ENCODE results near the gene STK36. TPM values are rescaled to one million over a fixed set of nuclear protein-coding genes. Genes with fewer than 3 reads are reported as not detected.
A peak's percentile ranks its signal among the peaks of the same experiment; 100 is the strongest.

STK36 gene
- total and polyA plus RNA-seq, 12 donors: 12.4 to 112 (median 36.3) TPM

- H3K4me3 ChIP-seq: no peak overlapping the region
- intact Hi-C loops (cut with DNase I): no loop called here
- H3K4me1 ChIP-seq (replicated peaks in 1 of 2): peaks cover 17 to 38% of the 10 kb centered on the region in 2 donors
- peak overlapping the region in 2 of 5 donors; percentile 94 to 95 for H3K27ac ChIP-seq
- H3K27me3 ChIP-seq: no peaks in the 10 kb centered on the region
- peaks cover 0 to 12% of the 10 kb centered on the region in 2 donors for H3K36me3 ChIP-seq (replicated peaks in 1 of 2)
- H3K9me3 ChIP-seq (replicated peaks in 1 of 3): no peaks in the 10 kb centered on the region
- 77 to 92% (median 84%) methylated on average over 6 of the region's 6 CpGs for WGBS, 4 donors
- no peak for TF ChIP-seq CTCF (IDR thresholded peaks at IDR 0.05)
- TF ChIP-seq POLR2A (IDR thresholded peaks at IDR 0.05): no peak
- peak in 6 of 7 donors; percentile 30 to 74 (median 64) for DNase-seq
Measured at GRCh38 chr2:218733171-218734021, 61.5 kb downstream of the STK36 start.

- Histone ChIP-seq H3K27me3 (no peaks in the 10 kb centered on the region), H3K36me3 (replicated peaks in 1 of 2) (peaks cover 0 to 22% of the 10 kb centered on the region in 2 donors), H3K4me3 (no peak overlapping the region), H3K9me3 (replicated peaks in 1 of 3) (no peaks in the 10 kb centered on the region), H3K27ac (peak overlapping the region in 2 of 5 donors; percentile 94 to 95), H3K4me1 (replicated peaks in 1 of 2) (peaks cover 17 to 38% of the 10 kb centered on the region in 2 donors)
- WGBS, 4 donors: 94 to 100% (median 97%) methylated on average over 8 of the region's 8 CpGs
- DNase-seq: peak in 1 of 7 donors; percentile 41
- TF ChIP-seq CTCF (IDR thresholded peaks at IDR 0.05): no peak
- no peak for TF ChIP-seq POLR2A (IDR thresholded peaks at IDR 0.05)
- intact Hi-C loops (cut with DNase I): no loop called here
Measured at GRCh38 chr2:218734190-218734975, 62.5 kb downstream of the STK36 start.

GRCh38 chr2:218736531-218736930 is 64.6 kb downstream of the STK36 start:
- 69 to 75% (median 73%) methylated on average over 2 of the region's 2 CpGs for WGBS, 4 donors
- H3K9me3 ChIP-seq (replicated peaks in 1 of 3): no peaks in the 10 kb centered on the region
- no peaks in the 10 kb centered on the region for H3K27me3 ChIP-seq
- H3K36me3 ChIP-seq (replicated peaks in 1 of 2): peaks cover 0 to 33% of the 10 kb centered on the region in 2 donors
- peaks cover 9 to 27% of the 10 kb centered on the region in 2 donors for H3K4me1 ChIP-seq (replicated peaks in 1 of 2)
- DNase-seq: no peak
- intact Hi-C loops (cut with DNase I): no loop called here
- TF ChIP-seq CTCF (IDR thresholded peaks at IDR 0.05): no peak
- TF ChIP-seq POLR2A (IDR thresholded peaks at IDR 0.05): no peak
- no peak overlapping the region for H3K4me3 ChIP-seq
- H3K27ac ChIP-seq: no peak overlapping the region

- Histone ChIP-seq H3K4me1 (replicated peaks in 1 of 2) (peaks cover 10 to 12% of the 10 kb centered on the region in 2 donors), H3K36me3 (replicated peaks in 1 of 2) (peaks cover 0 to 41% of the 10 kb centered on the region in 2 donors), H3K9me3 (replicated peaks in 1 of 3) (no peaks in the 10 kb centered on the region), H3K27me3 (no peaks in the 10 kb centered on the region), H3K27ac (no peak overlapping the region), H3K4me3 (no peak overlapping the region)
- intact Hi-C loops (cut with DNase I): no loop called here
- TF ChIP-seq CTCF (IDR thresholded peaks at IDR 0.05) (no peak), POLR2A (IDR thresholded peaks at IDR 0.05) (no peak)
- no peak for DNase-seq
- 71 to 80% (median 72%) methylated on average over 6 of the region's 6 CpGs for WGBS, 4 donors
Measured at GRCh38 chr2:218743068-218743467, 71.2 kb downstream of the STK36 start.
